Measurements from ENCODE around the gene RIPK1. TPM values are rescaled to one million over a fixed set of nuclear protein-coding genes. Genes with fewer than 3 reads are reported as not detected.
"Not testable (repeated sequence)": the region's sequence is repeated elsewhere in the genome, so short reads cannot be mapped to it uniquely, and the experiment has no call there.

RIPK1 gene
- polyA plus RNA-seq, 1 experiment: 25.9 TPM

DNA sequence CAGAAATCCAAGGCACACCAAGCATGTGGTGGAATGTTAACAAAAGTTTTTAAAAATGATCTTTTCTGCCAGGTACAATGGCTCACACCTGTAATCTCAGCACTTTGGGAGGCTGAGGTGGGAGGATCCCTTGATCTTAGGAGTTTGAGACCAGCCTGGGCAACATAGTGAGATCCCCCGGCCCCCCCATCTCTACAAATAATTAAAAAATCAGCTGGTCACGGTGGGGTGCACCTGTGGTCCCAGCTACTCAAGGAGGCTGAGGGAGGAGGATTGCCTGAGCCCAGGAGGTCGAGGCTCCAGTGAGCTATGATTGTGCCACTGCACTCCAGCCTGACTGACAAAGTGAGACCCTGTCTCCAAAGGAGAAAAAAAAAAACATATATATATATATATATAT lies 8.0 kb downstream of the RIPK1 start:
- H3K27ac ChIP-seq (ENCODE audit: low read depth, low read length): no peak overlapping the region
- H3K9me3 ChIP-seq (ENCODE audit: control insufficient read depth, insufficient read depth, low read length): no peaks in the 10 kb centered on the region
- H3K27me3 ChIP-seq (ENCODE audit: control insufficient read depth, insufficient read depth, low read length): no peaks in the 10 kb centered on the region
- POLR2A ChIA-PET: interaction anchor here (0.7 kb wide), 1 partner anchor 92 kb away, joined by 6 read pairs; no protein-coding TSS in a partner anchor
- H3K4me3 ChIP-seq (ENCODE audit: low read depth, low read length): no peak overlapping the region
- CTCF ChIA-PET: interaction anchor here (0.6 to 1.1 kb wide), 2 partner anchors 50 to 51 kb away, joined by 5 to 6 read pairs; no protein-coding TSS in a partner anchor
- TF ChIP-seq CTCF (IDR thresholded peaks at IDR 0.05; ENCODE audit: low read depth, low read length): no peak
- DNase-seq (ENCODE audit: low read depth, low spot score): no peak

DNA sequence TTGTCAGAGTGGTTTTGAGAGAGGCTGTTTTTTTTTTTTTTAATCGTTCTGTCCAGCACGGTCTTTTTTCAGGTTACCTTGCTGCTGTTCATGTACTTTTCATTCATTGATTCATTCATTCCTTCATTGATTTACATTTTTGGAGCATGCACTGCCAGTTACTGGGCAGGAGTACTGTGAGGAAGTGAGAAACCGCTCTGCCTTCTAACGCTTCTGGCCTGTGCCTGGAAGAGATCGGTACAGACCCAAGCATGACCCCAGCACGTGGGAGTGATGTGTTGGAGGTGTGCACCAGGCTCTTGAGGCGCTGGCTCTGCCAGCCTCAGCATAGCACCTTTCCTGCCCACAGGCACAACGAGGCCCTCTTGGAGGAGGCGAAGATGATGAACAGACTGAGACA lies 9.1 kb downstream of the RIPK1 start:
- TF ChIP-seq CTCF (IDR thresholded peaks at IDR 0.05; ENCODE audit: low read depth, low read length): no peak
- ChIA-PET CTCF (no interaction called here), POLR2A (no interaction called here)
- Histone ChIP-seq H3K27me3 (ENCODE audit: control insufficient read depth, insufficient read depth, low read length) (no peaks in the 10 kb centered on the region), H3K9me3 (ENCODE audit: control insufficient read depth, insufficient read depth, low read length) (no peaks in the 10 kb centered on the region), H3K4me3 (ENCODE audit: low read depth, low read length) (no peak overlapping the region), H3K27ac (ENCODE audit: low read depth, low read length) (no peak overlapping the region)
- DNase-seq (ENCODE audit: low read depth, low spot score): no peak

- H3K27me3 ChIP-seq (ENCODE audit: control insufficient read depth, insufficient read depth, low read length); H3K27ac ChIP-seq (ENCODE audit: low read depth, low read length); POLR2A ChIA-PET; H3K4me3 ChIP-seq (ENCODE audit: low read depth, low read length); DNase-seq (ENCODE audit: low read depth, low spot score); H3K9me3 ChIP-seq (ENCODE audit: control insufficient read depth, insufficient read depth, low read length): not testable (repeated sequence)
- CTCF ChIA-PET: interaction anchor here (0.6 to 0.9 kb wide), 2 partner anchors 9 to 17 kb away, joined by 3 read pairs; no protein-coding TSS in a partner anchor
Measured at GRCh38 chr6:3078952-3079351, 10.7 kb downstream of the RIPK1 start.

DNA sequence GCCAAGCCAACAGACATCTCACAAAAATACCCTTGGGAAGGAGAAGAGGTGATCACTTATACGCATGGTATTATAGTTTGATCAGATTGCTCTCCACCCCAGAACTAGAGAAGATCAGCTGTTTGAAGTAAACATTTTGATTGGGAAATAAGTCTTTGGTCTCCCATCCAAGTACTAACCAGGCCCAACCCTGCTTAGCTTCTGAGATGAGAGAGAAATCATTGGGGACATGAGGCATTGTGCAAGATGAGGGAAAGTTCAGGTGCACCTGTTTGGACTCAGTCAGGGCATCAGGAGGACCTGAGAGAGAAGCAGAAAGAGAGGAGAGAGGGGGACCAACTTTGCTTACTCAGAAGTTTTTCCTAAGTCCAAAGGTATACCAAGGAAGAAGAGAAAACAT lies 11.4 kb downstream of the RIPK1 start:
- DNase-seq (ENCODE audit: low read depth, low spot score): no peak
- CTCF ChIA-PET: no interaction called here
- POLR2A ChIA-PET: no interaction called here
- Histone ChIP-seq H3K27me3 (ENCODE audit: control insufficient read depth, insufficient read depth, low read length) (no peaks in the 10 kb centered on the region), H3K4me3 (ENCODE audit: low read depth, low read length) (no peak overlapping the region), H3K9me3 (ENCODE audit: control insufficient read depth, insufficient read depth, low read length) (no peaks in the 10 kb centered on the region), H3K27ac (ENCODE audit: low read depth, low read length) (no peak overlapping the region)
- TF ChIP-seq CTCF (IDR thresholded peaks at IDR 0.05; ENCODE audit: low read depth, low read length): no peak

DNA sequence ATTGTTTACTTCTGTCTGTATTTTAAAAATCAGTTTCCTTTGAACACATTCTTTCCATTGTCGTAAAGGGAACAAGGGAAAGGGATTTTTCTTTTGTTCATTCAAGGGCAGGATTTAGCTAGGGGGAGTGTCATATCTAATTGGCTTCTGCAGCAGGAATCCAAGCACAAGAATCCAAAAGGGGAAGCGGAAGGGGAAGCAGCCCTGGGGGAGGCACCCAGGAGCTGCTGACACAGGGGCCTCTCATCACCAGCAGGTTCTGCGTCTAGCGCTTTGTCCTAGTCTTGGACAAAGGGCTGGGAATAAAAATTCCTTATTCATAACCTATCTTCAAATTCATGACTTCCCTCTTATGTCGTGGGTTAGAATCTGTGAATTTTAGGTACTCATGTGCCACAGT lies 13.7 kb downstream of the RIPK1 start:
- Histone ChIP-seq H3K4me3 (ENCODE audit: low read depth, low read length) (no peak overlapping the region), H3K9me3 (ENCODE audit: control insufficient read depth, insufficient read depth, low read length) (no peaks in the 10 kb centered on the region), H3K27me3 (ENCODE audit: control insufficient read depth, insufficient read depth, low read length) (no peaks in the 10 kb centered on the region), H3K27ac (ENCODE audit: low read depth, low read length) (no peak overlapping the region)
- no peak for TF ChIP-seq CTCF (IDR thresholded peaks at IDR 0.05; ENCODE audit: low read depth, low read length)
- CTCF ChIA-PET: no interaction called here
- POLR2A ChIA-PET: no interaction called here
- no peak for DNase-seq (ENCODE audit: low read depth, low spot score)

- DNase-seq (ENCODE audit: low read depth, low spot score): no peak
- CTCF ChIA-PET: interaction anchor here (0.5 kb wide), 1 partner anchor 97 kb away, joined by 5 read pairs; no protein-coding TSS in a partner anchor
Measured at GRCh38 chr6:3085074-3085473, 16.8 kb downstream of the RIPK1 start.

More at GRCh38 chr6:3085074-3085473, 16.8 kb downstream of the RIPK1 start:
- POLR2A ChIA-PET: no interaction called here
- Histone ChIP-seq H3K27ac (ENCODE audit: low read depth, low read length) (no peak overlapping the region), H3K27me3 (ENCODE audit: control insufficient read depth, insufficient read depth, low read length) (no peaks in the 10 kb centered on the region), H3K4me3 (ENCODE audit: low read depth, low read length) (no peak overlapping the region), H3K9me3 (ENCODE audit: control insufficient read depth, insufficient read depth, low read length) (no peaks in the 10 kb centered on the region; the same call in 1 of the 2 replicates)
- TF ChIP-seq CTCF (IDR thresholded peaks at IDR 0.05; ENCODE audit: low read depth, low read length): no peak
